Smooth muscle cell (in vitro differentiated cells): ENCODE results near the gene AHSG. TPM values are rescaled to one million over a fixed set of nuclear protein-coding genes. Genes with fewer than 3 reads are reported as not detected.

Source experiments
- DNase-seq: peaks from one replicate; lab custom pipeline; 2025; ENCODE audit not compliant: unreplicated experiment; lab: John Stamatoyannopoulos, UW
- H2AFZ ChIP-seq: fragments of 200-600 bp; sonication (generic); 2 replicates; pipeline ENCODE4 v1.6.0; 2016; ENCODE audit warnings: antibody characterized with exemption, low read depth, mild to moderate bottlenecking
- H3F3A ChIP-seq: fragments of 200-600 bp; sonication (generic); 2 replicates; pipeline ENCODE4 v1.6.0; 2017; ENCODE audit warnings: antibody characterized with exemption, low read depth
- H3K27ac ChIP-seq: fragments of 200-600 bp; sonication (generic); 2 replicates; pipeline ENCODE4 v1.5.1; 2016; ENCODE audit warnings: low read depth, mild to moderate bottlenecking
- H3K27me3 ChIP-seq: fragments of 200-600 bp; sonication (generic); 2 replicates; pipeline ENCODE4 v1.6.1; 2016; ENCODE audit warnings: low read depth, mild to moderate bottlenecking
- H3K36me3 ChIP-seq: fragments of 200-600 bp; sonication (generic); 2 replicates; pipeline ENCODE4 v1.5.1; 2016; ENCODE audit warnings: low read depth
- H3K4me1 ChIP-seq: fragments of 200-600 bp; sonication (generic); 2 replicates; pipeline ENCODE4 v1.5.1; 2016; ENCODE audit warnings: low read depth
- H3K4me2 ChIP-seq: fragments of 200-600 bp; sonication (generic); 2 replicates; pipeline ENCODE4 v1.6.0; 2016; ENCODE audit warnings: mild to moderate bottlenecking
- H3K4me3 ChIP-seq: fragments of 200-600 bp; sonication (generic); 2 replicates; pipeline ENCODE4 v1.5.1; 2016; ENCODE audit warnings: mild to moderate bottlenecking
- H3K79me2 ChIP-seq: fragments of 200-600 bp; sonication (generic); 2 replicates; pipeline ENCODE4 v1.6.0; 2016; ENCODE audit warnings: low read depth, mild to moderate bottlenecking
- H3K9ac ChIP-seq: fragments of 200-600 bp; sonication (generic); 2 replicates; pipeline ENCODE4 v1.6.0; 2016; ENCODE audit warnings: low read depth
- H3K9me3 ChIP-seq: fragments of 200-600 bp; sonication (generic); replicated peaks from 2 replicates; pipeline ENCODE4 v1.5.1; 2016; ENCODE audit warnings: low read depth
- H4K20me1 ChIP-seq: fragments of 200-600 bp; sonication (generic); 2 replicates; pipeline ENCODE4 v1.6.0; 2016; ENCODE audit warnings: low read depth
- WGBS: methylation state at CpG from one replicate; pipeline ENCODE4 v1.1.7; 2016; ENCODE audit warnings: low lambda C conversion rate; 5-methylcytosine and 5-hydroxymethylcytosine counted together
- polyA plus RNA-seq: library from polyadenylated mRNA; unstranded; fragments of >200 nt; fragmentation: Nextera tagmentation; extraction: Ambion mirVana; gene quantifications from 2 replicates; pipeline ENCODE4 v1.2.1, GENCODE V29; 2016
- total RNA-seq: library from RNA; depleted of rRNA; stranded (reverse); fragments of >200 nt; gene quantifications from 2 replicates; pipeline ENCODE4 v1.2.3, GENCODE V29; 2014
- TF ChIP-seq, protein P1 (sequence below): fragments of 200-600 bp; sonication (generic); IDR thresholded peaks from 2 replicates; pipeline ENCODE4 v1.5.1; 2017; ENCODE audit warnings: borderline replicate concordance, mild to moderate bottlenecking, antibody characterized with exemption; ENCODE audit not compliant: insufficient read depth, poor library complexity, severe bottlenecking

Gene AHSG
- total and polyA plus RNA-seq, 2 experiments from 2014 or later: 0.16 to 0.18 TPM

DNA sequence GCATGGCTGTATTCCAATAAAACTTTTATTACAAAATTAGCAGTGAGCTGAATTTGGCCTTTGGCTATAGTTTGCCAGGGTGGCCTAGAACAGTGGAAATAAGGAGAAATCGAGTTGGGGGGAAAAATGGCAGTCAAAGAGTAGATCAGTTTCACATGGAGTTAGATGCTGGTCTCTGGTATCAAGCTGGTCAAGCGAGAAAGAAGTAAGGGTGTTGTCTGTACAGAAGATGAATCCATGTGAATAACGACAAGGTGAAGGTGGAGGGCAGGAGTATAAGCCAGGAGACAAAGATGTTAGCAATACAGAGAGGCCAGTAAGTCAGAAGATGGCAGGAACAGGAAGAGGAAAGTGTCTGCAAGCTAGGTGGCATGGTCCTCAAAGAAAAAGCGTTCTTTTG is 11.7 kb downstream of the AHSG start:
- Histone ChIP-seq H3K4me2 (no peak overlapping the region), H3K27me3 (peaks cover 13% of the 10 kb centered on the region), H3K4me1 (no peaks in the 10 kb centered on the region), H3K4me3 (no peak overlapping the region), H3K9ac (no peak overlapping the region), H2AFZ (no peak overlapping the region), H3K79me2 (no peaks in the 10 kb centered on the region), H3K27ac (no peak overlapping the region), H3F3A (no peaks in the 10 kb centered on the region), H3K9me3 (no peaks in the 10 kb centered on the region), H3K36me3 (no peaks in the 10 kb centered on the region), H4K20me1 (no peaks in the 10 kb centered on the region)
- WGBS: 85% methylated on average over 4 of the region's 4 CpGs
- DNase-seq: no peak
- TF ChIP-seq, protein P1, sequence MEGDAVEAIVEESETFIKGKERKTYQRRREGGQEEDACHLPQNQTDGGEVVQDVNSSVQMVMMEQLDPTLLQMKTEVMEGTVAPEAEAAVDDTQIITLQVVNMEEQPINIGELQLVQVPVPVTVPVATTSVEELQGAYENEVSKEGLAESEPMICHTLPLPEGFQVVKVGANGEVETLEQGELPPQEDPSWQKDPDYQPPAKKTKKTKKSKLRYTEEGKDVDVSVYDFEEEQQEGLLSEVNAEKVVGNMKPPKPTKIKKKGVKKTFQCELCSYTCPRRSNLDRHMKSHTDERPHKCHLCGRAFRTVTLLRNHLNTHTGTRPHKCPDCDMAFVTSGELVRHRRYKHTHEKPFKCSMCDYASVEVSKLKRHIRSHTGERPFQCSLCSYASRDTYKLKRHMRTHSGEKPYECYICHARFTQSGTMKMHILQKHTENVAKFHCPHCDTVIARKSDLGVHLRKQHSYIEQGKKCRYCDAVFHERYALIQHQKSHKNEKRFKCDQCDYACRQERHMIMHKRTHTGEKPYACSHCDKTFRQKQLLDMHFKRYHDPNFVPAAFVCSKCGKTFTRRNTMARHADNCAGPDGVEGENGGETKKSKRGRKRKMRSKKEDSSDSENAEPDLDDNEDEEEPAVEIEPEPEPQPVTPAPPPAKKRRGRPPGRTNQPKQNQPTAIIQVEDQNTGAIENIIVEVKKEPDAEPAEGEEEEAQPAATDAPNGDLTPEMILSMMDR: no peak

DNA sequence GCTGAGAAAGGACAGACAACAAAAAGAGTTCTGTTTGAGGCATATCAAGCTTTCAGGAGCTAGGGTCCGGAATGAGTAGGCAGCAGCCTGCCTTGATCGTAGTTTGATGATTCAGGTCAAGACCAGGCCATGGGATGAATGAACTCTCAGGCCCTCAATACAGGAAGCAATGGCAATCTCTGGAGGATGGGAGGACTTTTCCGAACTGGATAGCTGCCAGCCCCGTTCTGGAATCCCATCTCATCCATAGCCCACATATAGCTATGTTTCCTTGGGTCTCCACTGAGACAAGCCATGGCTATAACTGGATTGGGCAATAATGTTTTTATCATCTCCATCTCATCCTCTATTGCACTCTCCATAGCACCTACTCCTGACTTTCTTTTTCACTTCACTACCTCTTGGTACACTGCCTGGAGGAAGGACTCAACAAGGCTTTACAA is 12.8 kb downstream of the AHSG start:
- Histone ChIP-seq H3K4me3 (no peak overlapping the region), H3K27me3 (peaks cover 13% of the 10 kb centered on the region), H3K4me1 (no peaks in the 10 kb centered on the region), H3K27ac (no peak overlapping the region), H3K9me3 (no peaks in the 10 kb centered on the region), H4K20me1 (no peaks in the 10 kb centered on the region), H2AFZ (no peak overlapping the region), H3K9ac (no peak overlapping the region), H3F3A (no peaks in the 10 kb centered on the region), H3K4me2 (no peak overlapping the region), H3K79me2 (no peaks in the 10 kb centered on the region), H3K36me3 (no peaks in the 10 kb centered on the region)
- TF ChIP-seq, protein P1: no peak
- 85% methylated on average over 4 of the region's 4 CpGs for WGBS
- no peak for DNase-seq

DNA sequence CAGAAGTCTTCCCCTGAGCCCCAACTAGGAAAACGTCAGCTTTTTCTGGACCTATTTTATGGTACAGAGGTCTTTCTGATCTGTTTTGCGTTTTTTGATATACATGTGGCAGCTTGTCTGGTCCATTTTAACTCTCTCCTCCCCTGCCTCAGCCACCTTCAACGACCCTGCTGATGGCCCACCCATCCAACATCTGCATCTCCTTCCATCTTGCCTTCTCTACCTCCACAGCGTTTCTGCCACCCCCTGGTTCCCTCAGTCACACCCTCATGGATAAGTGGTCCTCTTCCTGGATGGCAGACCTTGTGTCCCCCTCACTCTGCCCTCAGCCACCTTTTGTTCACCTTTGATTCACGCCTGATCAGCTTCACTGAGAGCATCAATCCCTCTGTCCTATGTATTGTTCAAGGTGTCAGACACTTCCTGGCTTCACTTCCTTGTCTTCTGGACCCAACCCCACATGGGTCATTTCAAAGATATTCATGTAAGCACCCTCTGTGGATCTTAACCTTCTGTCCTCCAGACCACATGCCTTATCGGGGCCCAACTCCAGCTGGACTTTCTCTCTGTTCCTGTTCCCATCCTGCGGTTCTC is 13.5 kb downstream of the AHSG start:
- no peaks in the 10 kb centered on the region for H4K20me1 ChIP-seq
- no peaks in the 10 kb centered on the region for H3K4me1 ChIP-seq
- H3F3A ChIP-seq: no peaks in the 10 kb centered on the region
- TF ChIP-seq, protein P1: no peak
- H3K27me3 ChIP-seq: peaks cover 13% of the 10 kb centered on the region
- no peaks in the 10 kb centered on the region for H3K36me3 ChIP-seq
- no peak overlapping the region for H3K4me3 ChIP-seq
- H3K27ac ChIP-seq: no peak overlapping the region
- no peaks in the 10 kb centered on the region for H3K79me2 ChIP-seq
- no peak for DNase-seq
- H3K9me3 ChIP-seq: no peaks in the 10 kb centered on the region
- WGBS: 82% methylated on average over 7 of the region's 7 CpGs
- no peak overlapping the region for H2AFZ ChIP-seq
- no peak overlapping the region for H3K4me2 ChIP-seq
- no peak overlapping the region for H3K9ac ChIP-seq

DNA sequence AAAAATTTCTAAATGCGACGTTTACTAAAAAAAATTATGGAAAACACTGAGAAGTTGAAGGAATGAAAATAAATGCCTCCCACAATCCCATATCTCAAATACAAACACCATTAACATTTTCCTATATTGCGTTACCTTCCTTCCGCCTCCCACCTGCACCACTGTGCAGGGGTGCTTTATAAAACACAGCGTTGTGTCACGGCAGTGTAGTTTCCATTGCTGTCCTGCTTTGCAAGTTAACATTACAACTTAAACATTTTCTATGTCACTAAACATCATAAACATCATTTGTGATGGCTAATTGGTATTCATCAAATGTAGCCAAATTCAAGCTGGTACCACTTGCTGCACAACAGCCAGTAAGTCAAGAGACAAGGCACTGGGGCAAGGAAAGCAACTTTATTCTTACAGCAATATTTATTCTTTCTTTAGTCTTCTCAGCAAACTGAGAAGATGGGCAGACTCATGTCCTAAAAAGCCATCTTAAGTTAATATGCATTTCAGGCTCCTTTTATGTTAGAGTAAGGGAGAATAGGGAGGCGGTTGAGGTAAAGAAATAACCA is 15.1 kb downstream of the AHSG start:
- Histone ChIP-seq H2AFZ (no peak overlapping the region), H3K79me2 (no peaks in the 10 kb centered on the region), H3K4me2 (no peak overlapping the region), H3K9me3 (no peaks in the 10 kb centered on the region), H3K36me3 (no peaks in the 10 kb centered on the region), H3K27me3 (peaks cover 12% of the 10 kb centered on the region), H3K4me1 (no peaks in the 10 kb centered on the region), H3K4me3 (no peak overlapping the region), H3F3A (no peaks in the 10 kb centered on the region), H3K27ac (no peak overlapping the region), H3K9ac (no peak overlapping the region), H4K20me1 (no peaks in the 10 kb centered on the region)
- no peak for DNase-seq
- WGBS: 97% methylated on average over 7 of the region's 7 CpGs
- TF ChIP-seq, protein P1: no peak
